Erythroblast (primary cell): ENCODE data around the gene TRAF4.
A peak's percentile ranks its signal among the peaks of the same experiment; 100 is the strongest.
"Not testable (repeated sequence)": the region's sequence is repeated elsewhere in the genome, so short reads cannot be mapped to it uniquely, and the experiment has no call there.

Experiments
- DNase-seq, 2 experiments: peaks; one replicate each; lab custom pipeline; 2025; lab: John Stamatoyannopoulos, UW
- GATA1 ChIP-seq: IDR thresholded peaks from 2 replicates; pipeline ENCODE4 v1.6.1; 2011; ENCODE audit warnings: low read depth, mild to moderate bottlenecking, control low read depth, low read length, moderate library complexity
- POLR2A ChIP-seq: IDR thresholded peaks from 2 replicates; pipeline ENCODE4 v1.6.1; 2011; ENCODE audit warnings: mild to moderate bottlenecking, low read length

TRAF4 gene

DNA sequence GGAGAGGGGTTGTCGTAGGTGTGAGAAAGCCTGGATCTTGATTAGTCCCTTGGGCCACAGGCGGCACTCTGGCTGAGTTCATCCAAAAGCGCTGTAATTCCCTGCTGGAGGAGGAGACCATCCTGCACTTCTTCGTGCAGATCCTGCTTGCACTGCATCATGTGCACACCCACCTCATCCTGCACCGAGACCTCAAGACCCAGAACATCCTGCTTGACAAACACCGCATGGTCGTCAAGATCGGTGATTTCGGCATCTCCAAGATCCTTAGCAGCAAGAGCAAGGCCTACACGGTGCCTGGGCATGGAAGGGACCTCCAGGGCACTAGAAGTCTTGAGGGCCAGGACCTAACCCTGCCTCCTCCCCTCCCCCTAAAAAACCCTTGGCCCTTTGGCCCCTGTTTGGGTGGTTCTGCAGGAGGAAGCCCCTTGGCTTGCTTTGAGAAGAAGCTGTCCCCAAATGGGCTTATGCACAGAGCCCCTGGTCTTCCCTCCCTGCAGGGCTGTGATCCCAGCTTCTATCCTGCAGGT lies 9.0 kb upstream of the TRAF4 start:
- DNase-seq, result no peak
- TF ChIP-seq GATA1 (no peak), POLR2A (no peak)

DNA sequence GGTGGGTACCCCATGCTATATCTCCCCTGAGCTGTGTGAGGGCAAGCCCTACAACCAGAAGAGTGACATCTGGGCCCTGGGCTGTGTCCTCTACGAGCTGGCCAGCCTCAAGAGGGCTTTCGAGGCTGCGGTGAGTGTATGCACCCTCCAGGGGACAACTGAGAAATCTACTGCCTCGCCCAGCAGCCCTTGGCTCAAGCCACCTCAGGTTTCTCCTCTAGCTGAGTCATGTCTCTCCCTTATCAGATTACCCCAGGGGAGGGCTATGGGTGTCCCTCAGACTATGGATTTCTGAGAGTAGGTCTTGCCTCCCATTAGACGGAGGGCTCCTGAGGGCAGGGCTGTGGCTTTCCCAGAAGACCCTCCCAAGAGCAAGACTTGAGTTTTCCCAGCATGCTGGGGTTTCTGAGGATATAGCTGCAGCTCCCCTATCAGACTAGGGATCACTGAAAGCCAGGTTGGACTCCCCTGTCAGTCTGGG lies 8.5 kb upstream of the TRAF4 start:
- TF ChIP-seq GATA1 (peak; percentile 52), POLR2A (no peak)
- DNase-seq, result peak; percentile 89

DNA sequence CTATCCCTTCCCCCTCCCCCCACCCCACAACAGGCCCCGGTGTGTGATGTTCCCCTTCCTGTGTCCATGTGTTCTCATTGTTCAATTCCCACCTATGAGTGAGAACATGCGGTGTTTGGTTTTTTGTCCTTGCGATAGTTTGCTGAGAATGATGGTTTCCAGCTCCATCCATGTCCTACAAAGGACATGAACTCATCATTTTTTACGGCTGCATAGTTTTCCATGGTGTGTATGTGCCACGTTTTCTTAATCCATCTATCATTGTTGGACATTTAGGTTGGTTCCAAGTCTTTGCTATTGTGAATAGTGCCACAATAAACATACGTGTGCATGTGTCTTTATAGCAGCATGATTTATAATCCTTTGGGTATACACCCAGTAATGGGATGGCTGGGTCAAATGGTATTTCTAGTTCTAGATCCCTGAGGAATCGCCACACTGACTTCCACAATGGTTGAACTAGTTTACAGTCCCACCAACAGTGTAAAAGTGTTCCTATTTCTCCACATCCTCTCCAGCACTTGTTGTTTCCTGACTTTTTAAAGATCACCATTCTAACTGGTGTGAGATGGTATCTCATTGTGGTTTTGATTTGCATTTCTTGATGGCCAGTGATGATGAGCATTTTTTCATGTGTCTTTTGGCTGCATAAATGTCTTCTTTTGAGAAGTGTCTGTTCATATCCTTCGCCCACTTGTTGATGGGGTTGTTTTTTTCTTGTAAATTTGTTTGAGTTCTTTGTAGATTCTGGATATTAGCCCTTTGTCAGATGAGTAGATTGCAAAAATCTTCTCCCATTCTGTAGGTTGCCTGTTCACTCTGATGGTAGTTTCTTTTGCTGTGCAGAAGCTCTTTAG lies 7.7 kb upstream of the TRAF4 start:
- DNase-seq, result not testable (repeated sequence)

DNA sequence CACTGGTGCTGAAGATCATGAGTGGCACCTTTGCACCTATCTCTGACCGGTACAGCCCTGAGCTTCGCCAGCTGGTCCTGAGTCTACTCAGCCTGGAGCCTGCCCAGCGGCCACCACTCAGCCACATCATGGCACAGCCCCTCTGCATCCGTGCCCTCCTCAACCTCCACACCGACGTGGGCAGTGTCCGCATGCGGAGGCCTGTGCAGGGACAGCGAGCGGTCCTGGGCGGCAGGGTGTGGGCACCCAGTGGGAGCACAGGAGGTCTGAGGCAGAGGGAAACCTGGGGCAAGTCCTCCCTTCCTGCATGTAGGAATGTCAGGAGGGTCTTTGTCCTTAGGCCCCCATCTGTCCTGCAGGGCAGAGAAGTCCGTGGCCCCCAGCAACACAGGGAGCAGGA lies 6.5 kb upstream of the TRAF4 start:
- no peak for TF ChIP-seq POLR2A
- TF ChIP-seq GATA1, result no peak
- no peak for DNase-seq

DNA sequence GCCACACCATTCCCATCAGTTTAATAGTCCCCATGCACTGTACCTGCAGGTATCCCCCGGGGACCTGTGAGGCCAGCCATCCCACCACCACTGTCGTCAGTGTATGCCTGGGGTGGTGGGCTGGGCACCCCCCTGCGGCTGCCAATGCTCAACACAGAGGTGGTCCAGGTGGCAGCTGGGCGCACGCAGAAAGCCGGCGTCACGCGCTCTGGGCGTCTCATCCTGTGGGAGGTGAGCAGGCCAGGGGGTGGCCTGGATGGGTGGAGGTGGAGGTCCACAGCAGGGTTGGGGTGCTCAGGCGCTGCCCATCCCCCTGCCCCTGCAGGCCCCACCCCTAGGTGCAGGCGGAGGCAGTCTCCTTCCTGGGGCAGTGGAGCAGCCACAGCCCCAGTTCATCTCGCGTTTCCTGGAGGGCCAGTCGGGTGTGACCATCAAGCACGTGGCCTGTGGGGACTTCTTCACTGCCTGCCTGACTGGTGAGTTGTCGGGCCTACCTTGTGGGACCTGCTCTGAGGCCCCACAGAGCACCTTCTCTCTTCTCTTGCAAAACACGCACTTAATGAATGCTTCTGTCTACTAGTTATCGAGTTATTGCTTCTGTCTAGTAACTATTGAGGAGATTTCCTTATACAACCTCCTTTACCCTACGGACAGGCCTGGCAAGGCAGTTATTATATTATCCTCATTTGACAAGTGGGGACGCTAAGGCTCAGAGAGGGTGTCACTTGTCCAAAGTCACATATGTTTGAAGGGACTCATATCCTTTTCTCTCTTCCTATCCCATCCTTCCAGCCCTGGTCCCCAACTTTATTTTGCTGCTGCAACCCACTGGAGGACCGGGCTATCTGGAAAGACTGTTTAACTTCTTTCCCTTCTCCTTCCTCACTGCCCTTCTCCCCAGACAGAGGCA lies 5.8 kb upstream of the TRAF4 start:
- peak in 1 of 2 experiments; percentile 44 for DNase-seq
- TF ChIP-seq POLR2A (no peak), GATA1 (no peak)

DNA sequence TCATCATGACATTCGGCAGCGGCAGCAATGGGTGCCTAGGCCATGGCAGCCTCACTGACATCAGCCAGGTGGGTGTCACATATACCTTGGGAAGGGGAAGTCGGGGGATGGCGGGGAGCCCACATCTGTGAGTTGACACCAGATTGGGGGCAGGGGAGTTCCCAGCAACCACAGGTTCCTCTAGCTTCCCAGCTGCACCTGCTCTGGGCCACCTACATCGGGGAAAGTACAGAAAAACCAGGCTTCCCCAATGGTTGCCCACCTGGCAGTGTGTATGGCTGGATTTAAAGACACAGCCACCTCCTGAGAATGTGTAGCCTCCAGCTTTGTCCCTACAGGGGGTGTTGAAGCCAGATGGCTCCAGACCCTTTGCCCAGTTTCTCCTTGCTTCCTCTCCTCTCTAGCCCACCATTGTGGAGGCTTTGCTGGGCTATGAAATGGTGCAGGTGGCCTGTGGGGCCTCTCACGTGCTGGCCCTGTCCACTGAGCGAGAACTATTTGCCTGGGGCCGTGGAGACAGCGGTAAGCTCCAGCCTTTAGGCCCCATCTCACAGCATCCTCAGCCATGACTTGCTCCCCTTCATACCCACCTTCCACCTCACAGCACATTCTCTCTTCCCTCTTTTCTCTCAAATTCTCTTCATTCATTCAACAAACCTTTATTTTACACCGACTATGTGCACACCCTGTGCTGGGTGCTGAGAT lies 5.0 kb upstream of the TRAF4 start:
- no peak for DNase-seq

DNA sequence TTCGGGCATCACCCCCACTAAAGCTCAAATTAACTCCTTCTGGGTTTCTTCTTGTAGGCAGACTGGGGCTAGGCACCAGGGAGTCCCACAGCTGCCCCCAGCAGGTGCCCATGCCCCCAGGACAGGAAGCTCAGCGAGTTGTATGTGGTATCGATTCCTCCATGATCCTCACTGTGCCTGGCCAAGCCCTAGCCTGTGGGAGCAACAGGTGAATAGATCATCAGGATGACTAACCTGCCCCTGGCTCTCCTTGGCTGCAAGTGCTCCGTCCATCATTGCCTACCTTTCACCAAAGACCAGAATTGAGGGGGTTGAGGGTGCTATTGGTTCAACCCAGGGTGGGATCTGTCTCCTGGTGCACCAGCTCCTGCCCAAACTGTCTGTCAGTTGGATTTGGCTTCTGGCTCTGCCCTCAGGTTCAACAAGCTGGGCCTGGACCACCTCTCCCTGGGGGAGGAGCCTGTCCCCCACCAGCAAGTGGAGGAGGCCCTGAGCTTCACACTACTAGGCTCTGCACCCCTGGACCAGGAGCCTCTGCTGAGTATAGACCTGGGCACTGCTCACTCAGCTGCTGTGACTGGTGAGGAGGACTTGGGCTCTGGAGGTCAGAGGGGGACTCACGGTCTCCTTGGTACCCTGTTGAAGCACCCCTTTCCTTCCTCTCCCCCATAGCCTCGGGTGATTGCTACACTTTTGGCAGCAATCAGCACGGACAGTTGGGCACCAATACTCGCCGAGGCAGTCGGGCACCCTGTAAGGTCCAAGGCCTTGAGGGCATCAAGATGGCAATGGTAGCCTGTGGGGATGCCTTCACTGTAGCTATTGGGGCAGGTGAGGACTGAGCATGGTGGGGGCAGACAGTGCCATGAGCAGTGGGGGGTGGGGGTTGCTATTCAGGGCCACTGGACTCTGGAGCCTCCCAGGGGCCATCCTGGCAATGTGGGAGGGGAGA lies 3.1 kb upstream of the TRAF4 start:
- DNase-seq, result no peak
- TF ChIP-seq GATA1, result no peak
- TF ChIP-seq POLR2A, result no peak

More for the DNA sequence above, 5.0 kb upstream of the TRAF4 start:
- TF ChIP-seq GATA1 (no peak), POLR2A (no peak)

DNA sequence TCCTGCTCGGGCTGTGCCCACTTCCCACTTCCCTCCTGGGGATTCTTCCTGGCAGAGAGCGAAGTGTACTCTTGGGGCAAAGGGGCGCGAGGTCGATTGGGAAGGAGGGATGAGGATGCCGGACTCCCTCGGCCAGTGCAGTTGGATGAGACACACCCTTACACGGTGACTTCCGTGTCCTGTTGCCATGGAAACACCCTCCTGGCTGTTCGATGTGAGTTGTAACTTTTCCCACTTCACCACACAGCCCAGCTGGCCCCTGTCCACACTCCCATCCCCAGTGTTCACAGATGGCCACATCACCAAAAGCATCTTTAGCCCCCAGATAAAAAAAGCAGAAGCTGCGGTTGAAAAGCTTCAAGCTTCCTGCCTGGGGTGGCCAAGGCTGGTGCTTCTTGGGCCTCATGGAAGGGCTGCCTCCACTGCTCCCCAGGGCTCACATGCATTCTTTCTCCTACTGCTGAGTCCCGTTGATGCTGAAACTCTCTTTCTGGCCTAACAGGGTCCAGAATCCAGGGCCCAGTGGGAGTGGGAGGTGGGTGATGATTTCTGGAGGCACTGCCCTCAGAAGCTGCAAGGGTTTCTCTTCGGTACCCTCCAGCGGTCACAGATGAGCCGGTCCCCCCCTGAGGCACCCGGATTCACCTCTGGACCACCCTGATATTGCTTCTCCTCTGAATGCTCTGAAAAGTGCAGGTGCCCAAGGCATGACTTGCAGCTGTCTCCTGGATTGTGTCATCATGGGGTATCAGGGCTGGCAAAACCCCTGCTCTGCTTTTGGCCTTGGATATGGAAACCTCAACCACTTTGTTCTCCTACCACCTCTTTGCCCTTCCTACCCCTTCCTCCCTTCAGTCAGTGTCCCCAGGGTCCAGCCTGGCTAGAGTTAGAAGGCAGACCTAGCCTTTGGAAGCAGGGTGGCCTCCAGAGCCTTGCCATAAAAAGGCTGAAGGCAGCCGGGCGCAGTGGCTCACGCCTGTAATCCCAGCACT lies 2.2 kb upstream of the TRAF4 start:
- peak; percentile 44 to 63 for DNase-seq
- TF ChIP-seq POLR2A, result no peak

DNA sequence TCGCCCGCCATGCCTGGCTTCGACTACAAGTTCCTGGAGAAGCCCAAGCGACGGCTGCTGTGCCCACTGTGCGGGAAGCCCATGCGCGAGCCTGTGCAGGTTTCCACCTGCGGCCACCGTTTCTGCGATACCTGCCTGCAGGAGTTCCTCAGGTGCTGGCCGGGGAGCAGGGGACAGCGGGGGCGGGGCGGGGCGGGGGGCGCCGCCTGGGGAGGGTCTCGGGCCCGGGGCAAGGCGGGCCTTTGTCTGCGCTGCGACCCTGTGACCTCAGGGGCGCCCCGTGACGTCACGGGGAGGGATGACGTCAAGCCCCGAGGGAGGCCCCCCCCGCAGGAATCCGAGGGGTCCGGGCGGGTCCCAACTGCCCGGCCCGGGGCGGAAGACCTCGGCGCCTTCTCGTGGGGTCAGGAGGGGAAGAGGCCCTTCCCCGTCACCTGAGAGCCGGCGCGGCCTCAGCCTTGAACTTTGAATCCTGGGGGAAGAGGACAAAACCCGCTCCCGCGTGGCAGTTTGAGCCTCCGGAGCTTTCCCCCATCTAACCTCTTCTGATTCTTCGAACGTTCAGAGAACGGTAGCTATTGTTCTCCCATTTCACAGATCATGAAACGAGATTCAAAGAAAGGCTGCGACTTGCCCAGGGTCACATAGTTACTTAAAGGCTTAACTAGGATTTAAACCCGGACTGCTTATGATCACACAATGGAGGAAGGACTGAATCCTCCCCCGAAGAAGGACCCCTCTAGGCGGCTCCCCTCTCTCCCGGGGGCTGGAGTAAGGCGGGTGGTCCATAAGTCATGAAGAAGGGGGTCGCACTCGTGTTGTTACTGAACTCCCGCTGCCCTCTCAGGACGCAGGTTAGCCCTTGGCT lies 527 bp downstream of the TRAF4 start:
- DNase-seq, result peak; percentile 71 to 78
- TF ChIP-seq GATA1 (no peak), POLR2A (no peak)

DNA sequence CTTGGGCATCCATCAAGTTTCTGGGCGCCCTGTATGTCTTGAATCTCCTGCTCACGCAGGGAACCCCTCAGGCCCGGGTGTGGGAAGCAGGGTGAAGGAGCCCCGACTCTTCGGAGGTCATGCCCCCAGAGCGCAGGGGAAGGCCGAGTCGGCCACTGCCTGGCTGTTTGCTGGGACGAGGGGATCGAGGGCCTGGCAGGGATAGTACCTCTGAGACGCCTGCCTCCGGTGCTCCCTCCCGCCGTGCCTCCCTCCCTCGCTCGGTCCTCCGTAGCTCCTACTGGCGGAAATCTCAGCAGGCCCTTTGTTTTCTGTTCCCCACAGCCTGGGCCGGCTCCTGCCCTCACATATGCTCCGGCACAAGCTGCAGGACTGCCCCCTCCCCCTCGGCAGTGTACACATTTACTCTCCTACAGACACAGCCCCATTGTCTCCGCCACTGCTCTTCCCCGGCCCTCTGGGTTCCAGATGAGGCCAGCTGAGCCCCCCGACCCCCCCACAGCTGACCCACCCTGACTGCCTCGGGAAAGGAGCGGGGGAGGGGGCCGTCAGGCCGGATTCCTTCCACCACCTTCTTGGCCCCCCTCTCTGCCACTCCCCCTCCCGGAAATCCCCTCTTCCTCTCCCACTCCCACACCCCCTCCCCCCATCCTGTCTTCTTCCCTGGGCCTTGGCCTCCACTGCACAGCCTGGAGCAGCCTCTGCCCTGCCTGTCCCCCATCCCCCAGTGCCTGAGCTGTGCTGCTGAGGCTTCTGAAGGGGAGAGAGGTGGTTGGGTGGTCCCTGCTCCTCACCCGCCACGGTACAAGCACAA lies 1.4 kb downstream of the TRAF4 start:
- peak; percentile 54 to 64 for DNase-seq
- no peak for TF ChIP-seq POLR2A
- TF ChIP-seq GATA1, result no peak
